Activated CD8-positive, alpha-beta memory T cell treated with anti-CD3 and anti-CD28 coated beads, Interleukin-2, amount 50 U/mL, for 24 hours (primary cell): ENCODE results near the gene FOSB.
"Not testable (repeated sequence)": the region's sequence is repeated elsewhere in the genome, so short reads cannot be mapped to it uniquely, and the experiment has no call there.

Experiments
- DNase-seq: peaks from one replicate; pipeline ENCODE4 v3.0.0-alpha.2; 2020; ENCODE audit errors: extremely low read depth

Gene FOSB

DNA sequence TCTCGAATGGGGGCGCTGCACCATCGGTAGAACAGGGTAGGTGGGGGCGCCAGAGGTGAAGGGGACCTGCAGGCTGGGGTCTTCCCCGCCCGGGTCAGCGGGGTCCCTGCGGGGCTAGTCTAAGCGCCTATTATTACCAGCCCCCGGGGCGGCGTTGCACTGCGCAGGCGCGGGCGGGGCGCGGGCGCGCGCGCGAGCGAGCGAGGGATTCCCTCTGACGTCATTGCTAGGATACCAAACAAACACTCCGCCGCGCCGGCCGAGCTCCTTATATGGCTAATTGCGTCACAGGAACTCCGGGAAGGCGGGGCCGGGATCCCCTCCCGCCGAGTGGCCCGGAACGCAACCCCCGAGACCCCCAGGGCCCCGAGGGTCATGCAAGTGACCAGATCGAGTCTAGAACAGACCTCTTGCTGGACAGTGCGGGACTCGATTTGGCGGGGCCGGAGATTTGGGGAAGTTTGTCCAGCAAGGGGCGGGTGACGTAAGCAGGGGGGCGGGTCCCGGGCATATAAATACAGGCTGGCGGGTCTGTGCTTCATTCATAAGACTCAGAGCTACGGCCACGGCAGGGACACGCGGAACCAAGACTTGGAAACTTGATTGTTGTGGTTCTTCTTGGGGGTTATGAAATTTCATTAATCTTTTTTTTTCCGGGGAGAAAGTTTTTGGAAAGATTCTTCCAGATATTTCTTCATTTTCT is at the start of gene FOSB:
Gene FOSB (plus strand): TSS at position 541 of the 703 bp plus-strand sequence. CDS start 591 bp downstream, outside the sequence.
- peak; percentile 84 for DNase-seq

DNA sequence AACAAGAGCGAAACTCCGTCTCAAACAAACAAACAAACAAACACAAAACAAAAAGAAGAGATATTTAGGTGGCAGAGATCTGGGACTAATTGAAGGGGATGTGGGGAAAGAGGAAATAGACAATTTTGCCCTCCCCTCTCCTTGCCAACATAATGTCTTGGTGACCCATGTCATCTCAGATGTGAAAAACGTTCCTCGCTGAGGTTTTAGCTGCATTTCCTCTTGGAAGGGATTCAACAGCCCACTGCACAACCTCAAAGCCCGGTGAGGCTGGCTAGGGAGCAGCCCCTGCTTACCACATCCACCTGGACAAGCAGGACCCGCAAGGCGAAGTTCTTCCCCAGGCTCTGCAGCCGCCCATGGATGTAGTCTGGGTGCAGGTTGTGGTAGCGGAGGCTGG is 49.0 kb upstream of the FOSB start:
- DNase-seq = no peak

DNA sequence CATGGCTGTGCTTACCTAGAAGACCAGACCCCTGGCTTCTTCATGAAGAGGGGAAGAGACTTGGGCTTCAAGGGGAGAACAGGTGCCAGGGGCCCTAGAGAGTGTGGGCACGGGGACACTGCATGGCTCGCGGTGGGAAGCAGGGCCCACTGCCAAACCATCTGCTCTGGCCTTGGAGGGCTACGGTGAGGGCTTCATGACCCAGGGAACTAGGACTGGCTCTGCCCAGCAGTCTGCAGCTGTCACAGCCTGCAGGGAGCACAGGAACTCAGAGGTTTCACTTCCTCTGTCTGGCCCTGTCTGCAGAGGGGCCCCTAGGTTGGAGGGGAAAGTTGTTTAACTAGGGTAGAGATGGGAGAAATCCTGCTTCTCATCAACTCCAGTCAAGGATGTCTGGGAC is 48.4 kb upstream of the FOSB start:
- DNase-seq = no peak

DNA sequence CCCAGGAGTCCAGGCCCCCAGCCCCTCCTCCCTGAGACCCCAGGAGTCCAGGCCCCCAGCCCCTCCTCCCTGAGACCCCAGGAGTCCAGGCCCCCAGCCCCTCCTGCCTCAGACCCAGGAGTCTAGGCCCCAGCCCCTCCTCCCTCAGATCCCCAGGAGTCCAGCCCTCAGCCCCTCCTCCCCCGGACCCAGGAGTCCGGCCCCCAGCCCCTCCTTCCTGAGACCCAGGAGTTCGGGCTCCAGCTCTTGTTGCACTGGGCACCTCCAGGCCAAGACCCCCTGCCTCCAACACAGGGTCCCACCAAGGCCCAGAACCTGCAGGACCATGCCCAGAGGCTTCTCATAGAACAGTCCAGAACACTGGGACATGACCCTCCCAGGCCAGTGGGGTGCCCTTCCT is 47.9 kb upstream of the FOSB start:
- no peak for DNase-seq

DNA sequence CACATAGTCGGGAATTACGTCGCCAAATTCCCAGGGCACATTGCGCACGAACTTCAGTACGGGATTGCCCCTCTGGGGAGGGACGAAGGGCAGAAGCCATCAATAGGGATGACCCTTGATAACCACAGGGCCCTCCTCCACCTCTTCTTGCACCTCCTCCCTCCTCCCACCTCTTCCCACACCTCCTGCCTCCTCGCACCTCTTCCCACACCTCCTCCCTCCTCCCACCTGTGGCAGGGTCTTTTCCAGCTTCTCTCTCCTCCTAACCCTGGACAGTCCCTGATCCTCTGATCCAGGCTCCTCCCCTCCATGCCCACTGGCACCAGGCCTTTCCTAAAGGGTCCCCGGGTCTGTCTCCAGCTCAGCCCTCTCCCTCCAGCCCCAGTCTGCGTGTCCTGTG is 47.4 kb upstream of the FOSB start:
- no peak for DNase-seq

DNA sequence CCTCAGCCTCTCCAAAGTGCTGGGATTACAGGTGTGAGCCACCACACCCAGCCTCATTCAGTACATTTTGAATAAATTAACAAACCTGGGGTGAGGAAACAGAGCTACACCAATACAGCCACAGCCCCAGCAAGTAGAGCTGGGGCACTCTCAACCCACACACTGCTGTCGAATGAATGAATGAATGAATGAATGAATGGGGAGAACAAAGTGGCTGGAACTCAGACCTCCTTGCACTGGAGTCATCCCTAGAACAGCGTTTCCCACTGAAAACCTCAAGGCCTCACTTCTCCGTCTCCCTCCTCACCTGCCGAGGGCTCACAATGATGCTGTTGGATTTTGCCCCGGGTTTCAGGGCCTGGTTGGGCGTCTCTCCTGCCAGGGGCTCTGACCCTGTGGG is 46.9 kb upstream of the FOSB start:
- DNase-seq = no peak

DNA sequence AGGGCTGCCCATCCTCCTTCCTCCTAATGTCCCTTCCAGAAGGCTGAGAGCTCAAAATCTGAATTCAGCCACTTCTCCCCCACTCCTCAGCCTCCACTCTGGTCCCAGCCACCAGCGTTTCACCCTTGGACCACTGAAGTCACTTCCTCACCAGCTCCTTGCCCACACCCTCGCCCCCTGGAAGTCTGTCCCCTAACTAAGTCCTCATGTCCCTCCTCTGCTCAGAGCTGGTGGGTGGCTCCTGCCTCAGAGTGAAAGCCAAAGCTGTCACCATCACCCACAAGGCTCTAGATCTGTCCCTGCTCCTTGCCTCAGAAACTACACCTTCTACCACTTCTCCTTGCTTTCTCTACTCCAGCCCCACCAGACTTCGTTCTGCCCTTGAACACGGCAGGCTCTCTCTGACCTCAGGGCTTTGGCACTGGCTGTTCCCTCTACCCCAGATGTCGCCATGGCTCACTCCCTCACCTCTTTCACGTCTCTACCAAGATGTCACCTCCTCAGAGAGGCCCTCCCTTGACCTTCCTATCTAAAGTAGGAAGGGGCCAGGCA is 45.8 kb upstream of the FOSB start:
- DNase-seq = no peak

DNA sequence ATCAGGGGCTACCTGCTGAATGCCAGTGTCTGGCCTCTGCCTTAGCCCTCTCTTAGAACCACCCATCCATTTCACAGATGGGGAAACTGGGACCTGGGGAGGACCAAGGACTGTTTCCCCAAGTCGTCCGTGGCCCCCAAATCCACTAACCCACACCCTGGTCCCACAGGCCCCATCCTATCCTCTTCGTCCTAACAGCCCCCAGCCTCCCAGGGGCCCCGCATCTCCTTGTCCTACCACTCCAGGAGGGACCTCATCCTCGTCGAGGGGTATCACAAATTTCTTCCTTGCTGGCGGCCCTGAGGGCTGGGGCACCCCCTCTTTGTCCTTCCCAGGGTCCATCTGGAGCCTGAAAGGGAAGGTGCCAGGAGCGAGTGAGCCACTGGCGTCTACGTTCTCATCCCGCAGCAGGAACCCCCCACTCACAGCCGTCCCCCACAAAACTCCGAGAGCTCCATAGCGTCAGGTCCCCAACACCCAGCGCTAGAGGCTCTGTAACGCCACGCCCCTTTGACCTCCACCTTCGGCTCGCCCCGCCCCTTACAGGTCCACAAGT is 44.7 kb upstream of the FOSB start:
- DNase-seq = no peak

DNA sequence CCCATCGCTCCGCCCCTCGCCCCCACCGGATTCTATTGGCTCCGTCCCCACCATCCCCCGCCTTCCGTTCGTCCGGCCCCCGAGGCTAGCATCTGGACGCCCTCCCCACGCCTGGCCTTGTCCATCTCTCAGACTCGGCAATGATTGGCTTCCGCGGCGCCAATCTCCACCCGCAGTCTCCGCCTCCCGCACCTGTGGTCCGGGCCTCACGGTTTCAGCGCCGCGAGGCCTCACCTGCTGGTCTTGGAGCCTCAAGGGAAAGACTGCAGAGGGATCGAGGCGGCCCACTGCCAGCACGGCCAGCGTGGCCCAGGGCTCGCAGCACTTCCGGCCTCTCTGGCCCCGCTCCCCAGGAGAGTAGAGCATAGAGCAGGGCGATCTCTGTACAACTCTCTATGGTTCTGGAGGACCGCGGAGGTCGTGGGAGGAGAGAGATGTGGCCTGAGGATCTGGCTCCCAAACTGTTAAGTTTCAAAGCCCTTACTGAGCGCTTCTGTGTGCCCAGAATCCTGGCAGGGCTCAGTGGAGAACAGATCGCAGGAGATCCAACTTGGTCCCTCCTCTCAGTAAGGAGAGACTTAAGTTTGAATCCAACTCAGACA is 44.1 kb upstream of the FOSB start, which contains the start of gene ERCC1:
Gene ERCC1 (minus strand): TSS at position 329 of the 602 bp plus-strand sequence. CDS start 543 bp downstream, outside the sequence.
- peak; percentile 74 for DNase-seq

DNA sequence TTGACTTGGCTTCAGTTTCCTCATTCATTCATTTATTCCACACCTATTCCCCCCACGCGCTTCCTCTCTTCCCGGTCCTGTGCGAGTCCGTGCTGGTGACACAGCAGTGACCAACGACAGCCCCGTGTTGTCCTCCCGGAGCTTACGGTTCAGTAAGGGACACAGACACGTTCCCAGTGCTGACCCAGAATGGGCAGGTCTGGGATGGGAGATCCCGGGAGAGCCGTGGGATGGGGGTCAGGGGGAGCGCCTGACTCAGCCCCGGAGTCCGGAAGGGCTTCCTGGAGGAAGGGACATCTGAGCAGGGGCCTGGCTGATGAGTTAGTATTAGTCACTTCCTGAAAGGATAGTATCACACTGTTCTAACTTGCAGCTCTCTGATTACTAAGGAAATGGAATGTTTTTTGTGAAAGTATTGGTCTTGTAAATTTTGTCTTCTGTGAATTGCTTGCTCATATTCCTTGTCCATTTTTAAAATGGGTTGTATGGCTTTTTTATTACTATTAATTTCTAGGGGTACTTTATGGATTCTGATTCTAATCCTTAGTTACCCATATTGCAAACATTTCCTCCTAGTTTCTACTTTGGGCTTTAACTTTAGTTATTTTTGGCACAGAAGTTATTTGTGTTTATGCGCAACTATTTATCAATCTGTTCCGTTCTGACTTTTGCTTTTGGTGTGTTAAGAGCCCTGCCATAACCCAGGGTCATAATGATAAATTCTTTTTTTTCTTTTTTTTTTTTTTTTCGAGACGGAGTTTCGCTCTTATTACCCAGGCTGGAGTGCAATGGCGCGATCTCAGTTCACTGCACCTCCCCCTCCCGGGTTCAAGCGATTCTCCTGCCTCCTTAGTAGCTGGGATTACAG is 43.4 kb upstream of the FOSB start:
- DNase-seq = no peak

DNA sequence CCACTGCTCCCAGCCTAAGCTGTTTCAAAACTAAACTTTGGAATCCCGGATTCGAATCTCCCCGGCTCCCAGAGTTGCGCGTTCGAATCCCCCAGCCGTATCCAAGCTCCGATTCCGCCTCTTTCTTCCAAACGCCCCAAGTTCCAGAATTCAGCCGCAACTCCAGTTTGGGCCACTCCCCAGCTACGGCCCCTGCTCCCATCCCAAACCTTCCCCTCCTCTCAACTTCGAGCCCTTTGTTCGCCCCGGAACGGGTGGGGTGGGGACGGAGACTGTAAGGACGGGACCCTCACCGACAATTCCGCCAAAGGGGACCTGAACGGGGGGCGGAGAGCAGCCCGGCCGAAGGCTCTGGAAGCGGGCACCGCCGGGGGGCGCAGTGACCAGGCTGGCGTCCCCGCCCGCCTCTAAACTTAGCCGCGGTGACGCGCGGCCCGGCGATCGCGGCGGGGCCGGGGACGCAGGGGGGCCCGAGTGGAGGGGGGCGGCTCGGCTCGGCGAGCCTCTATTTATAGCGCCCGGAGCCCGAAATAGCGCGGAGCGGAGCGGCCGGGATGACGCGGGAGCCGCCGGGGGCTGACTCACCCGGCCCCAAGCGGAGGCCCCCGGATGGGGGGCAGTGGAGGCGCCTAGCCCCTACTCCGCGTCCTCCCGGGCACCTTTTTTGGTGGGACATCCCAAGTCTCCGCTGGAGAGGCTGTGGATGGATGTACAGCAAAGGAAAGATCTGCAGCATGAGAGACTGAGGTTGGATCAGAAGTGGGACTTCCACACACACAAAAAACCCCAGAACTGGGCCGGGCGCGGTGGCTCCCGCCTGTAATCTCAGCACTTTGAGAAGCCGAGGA is 39.2 kb upstream of the FOSB start:
- DNase-seq = no peak

DNA sequence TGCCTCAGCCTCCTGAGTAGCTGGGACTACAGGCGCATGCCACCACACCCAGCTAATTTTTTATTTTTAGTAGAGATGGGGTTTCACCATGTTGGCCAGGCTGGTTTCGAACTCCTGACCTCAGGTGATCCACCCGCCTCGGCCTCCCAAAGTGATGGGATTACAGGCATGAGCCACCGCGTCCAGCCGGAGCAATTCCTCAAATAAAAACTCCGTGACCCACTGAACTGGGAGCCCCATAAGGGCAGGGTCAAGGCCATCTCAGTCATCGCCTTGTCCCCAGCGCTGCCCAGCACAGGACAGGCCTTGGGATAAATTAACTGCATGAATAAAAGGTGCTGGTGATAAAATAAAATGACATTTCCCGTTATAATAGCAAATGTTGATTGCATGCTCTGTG is 37.9 kb upstream of the FOSB start:
- not testable (repeated sequence) for DNase-seq

DNA sequence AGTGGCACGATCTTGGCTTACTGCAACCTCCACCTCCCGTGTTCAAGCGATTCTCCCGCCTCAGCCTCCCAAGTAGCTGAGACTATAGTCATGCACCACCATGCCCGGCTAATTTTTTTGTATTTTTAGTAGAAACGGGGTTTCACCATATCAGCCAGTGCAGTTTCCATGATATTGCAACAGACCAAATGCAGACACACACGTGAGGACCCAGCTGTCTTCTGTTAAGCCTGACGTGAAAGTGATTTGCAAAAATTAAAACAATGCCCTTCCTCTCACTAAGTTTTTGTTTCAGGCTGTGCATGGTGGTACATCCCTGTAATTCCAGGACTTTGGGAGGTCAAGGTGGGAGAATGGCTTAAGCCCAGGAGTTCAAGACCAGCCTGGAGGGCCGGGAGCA is 36.8 kb upstream of the FOSB start:
- not testable (repeated sequence) for DNase-seq

DNA sequence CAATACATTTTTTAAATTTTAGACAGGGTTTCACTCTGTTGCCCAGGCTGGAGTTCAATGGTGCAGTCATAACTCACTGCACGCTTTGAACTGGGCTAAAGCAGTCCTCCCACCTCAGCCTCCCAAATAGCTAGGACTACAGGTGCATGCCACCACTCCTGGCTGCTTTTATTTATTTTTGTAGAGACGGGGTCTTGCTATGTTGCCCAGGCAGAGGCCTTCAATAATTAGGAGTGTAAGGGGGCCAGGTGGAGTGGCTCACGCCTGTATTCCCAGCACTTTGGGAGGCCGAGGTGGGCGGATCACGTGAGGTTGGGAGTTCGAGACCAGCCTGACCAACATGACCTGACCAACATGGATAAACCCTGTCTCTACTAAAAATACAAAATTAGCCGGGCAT is 35.3 kb upstream of the FOSB start:
- not testable (repeated sequence) for DNase-seq

DNA sequence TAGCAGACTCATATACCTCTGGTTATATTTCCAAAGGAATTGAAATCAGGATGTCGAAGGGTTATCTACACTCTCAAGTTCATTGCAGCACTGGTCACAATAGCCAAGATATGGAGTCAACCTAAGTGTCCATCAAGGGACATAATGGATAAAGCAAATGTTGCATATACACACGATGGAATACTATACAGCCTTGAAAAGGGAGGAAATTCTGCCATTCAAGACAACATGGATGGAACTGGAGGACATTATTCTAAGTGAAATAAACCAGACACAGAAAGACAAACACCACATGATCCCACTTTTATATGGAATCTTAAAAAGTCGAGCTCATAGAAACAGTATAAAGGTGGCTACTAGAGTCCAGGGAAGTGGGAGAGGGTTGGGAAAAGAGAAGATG is 30.5 kb upstream of the FOSB start:
- no peak for DNase-seq

DNA sequence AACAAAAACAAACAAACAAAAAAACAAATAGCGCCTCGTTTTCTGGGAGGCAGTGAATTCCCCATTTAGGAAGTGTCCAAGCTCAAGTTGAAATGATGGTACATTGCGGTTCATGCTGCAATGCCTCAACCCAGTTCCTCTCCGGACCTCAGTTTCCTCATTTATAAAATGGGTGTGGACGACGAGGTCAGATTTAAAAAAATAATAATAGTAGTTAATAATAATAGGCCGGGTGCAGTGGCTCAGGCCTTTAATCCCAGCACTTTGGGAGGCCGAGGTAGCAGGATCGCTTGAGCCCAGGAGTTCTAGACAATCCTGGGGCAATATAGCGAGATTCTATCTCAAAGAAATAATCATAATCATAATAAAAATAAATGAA is 28.6 kb upstream of the FOSB start:
- no peak for DNase-seq

DNA sequence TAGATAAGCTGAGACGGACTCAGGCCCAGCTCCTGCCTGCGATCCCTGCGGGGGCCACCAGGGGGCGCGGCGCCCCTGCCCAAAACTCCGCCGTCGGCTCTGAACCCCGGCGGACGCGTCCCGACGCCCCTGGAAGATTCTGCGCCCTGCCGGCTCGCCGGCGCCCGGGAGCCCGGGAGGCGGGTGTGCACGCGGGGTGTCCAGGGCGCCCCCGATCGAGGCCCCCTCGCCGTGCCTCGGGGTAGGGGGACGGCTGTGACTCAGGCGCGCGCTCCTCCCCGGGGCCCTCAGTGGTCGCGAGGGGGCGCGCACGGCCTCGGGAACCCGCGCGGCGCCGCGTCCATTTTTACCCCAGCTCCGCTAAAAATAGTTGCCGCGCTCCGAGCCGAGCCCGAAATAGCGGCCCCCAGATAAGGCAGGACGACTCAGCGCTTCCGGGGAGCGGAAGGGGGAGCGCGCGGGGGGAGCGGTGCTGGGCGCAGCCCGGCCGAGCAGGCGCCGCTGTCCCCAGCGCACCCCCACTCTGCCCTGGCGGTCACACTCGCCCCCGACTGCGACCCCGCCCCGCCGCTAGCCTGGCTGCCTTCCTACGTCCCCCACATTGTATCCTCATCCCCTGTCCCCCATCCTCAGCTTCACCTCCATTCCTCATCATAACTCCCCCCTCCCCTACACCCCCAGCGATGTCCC is 28.1 kb upstream of the FOSB start:
- DNase-seq = no peak

DNA sequence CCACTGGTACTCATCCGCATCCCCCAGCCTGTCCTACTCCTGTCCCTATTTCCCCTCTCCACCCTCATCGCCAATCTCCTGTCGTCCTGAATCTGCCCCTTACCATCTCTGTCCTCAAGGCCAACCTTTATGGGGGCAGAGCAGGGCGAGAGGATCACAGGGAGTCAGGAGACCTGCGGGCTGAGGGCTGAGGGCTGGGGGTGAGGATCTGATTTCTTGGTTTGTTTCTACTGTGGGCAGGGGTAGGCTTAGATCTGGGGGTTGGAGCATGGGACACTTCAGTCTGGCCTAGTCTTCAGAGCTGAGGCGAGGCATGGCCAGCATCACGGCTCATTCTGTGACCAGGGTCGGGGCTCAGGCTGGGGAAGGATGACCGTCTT is 27.5 kb upstream of the FOSB start:
- no peak for DNase-seq

DNA sequence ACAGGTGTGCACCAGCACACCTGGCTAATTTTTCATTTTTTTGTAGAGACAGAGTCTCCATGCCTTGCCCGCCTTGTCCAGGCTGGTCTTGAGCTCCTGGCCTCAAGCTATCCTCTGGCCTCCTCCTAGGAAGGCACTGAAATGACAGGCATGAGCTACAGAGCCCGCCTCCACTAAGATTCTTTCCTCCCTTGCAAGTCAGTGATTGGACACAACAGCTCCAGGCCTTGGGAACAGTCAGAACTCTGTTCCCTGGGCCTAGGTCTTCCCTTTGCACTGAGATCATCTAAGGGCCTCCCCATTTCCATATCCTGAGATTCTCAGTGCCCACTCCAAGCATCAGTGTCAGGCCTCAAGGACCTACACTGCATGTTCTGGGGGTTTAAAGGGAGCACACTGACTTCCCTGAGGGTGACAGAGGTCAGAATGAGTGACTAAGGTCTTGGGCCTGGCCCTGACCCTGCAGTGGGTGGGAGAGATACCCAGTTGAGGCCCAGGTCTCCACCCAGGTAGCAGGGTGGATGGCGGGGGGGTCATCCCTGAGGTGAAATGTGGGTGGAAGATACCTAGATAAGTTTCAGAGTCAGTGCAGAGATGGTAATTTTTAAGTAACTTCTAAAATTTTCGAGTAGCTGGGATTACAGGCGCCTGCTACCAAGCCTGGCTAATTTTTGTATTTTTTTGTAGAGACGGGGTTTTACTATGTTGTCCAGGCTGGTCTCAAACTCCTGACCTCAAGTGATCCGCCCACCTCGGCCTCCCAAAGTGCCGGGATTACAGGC is 26.7 kb upstream of the FOSB start:
- DNase-seq = no peak

DNA sequence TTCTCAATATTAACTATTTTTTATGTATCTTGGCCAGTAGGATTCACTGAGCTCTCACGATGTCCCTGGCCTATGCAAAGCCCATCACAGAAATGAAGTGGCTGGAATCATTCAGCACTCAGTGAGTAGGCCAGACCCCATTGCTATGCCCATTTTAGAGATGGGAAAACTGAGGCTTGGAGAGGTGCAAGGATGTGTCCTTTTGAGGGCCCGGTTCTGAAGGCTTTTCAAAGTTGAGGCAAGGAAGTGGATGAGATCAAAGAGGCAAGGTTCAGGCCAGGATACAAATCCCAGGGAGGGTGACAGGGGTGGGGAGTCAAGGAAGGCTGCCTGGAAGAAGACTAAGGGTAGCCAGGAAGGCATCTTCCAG is 25.4 kb upstream of the FOSB start:
- DNase-seq = no peak
